H7 (cell line): Measurements from ENCODE around the gene NR2F1-AS1. TPM values are rescaled to one million over a fixed set of nuclear protein-coding genes. Genes with fewer than 3 reads are reported as not detected.

ENCODE experiments used
- DNase-seq: peaks from one replicate; pipeline ENCODE4 v3.0.0; 2012
- H3K27me3 ChIP-seq: 2 replicates; pipeline ENCODE4 v1.6.0; 2011; ENCODE audit warnings: mild to moderate bottlenecking, low read length; ENCODE audit not compliant: control insufficient read depth, insufficient read depth
- H3K36me3 ChIP-seq: replicated peaks from 2 replicates; pipeline ENCODE4 v1.5.1; 2011; ENCODE audit warnings: low read length; ENCODE audit not compliant: control insufficient read depth, insufficient read depth
- H3K4me3 ChIP-seq: 2 replicates; pipeline ENCODE4 v1.5.1; 2011; ENCODE audit warnings: low read depth, mild to moderate bottlenecking, control low read depth, low read length, moderate library complexity; ENCODE audit not compliant: insufficient read depth
- total RNA-seq: library from RNA; depleted of rRNA; stranded (reverse); fragments of >200 nt; shearing (Covaris generic); gene quantifications from 2 replicates; pipeline ENCODE4 v1.2.3, GENCODE V29; 2014; rRNA removed

NR2F1-AS1 gene
- total RNA-seq, 1 experiment from 2014 or later: 1.1 TPM

- Histone ChIP-seq H3K27me3 (no peaks in the 10 kb centered on the region), H3K36me3 (no peaks in the 10 kb centered on the region), H3K4me3 (no peak overlapping the region)
- DNase-seq: no peak
Measured at GRCh38 chr5:93381057-93381456, 200.0 kb downstream of the NR2F1-AS1 start.

- no peak for DNase-seq
- Histone ChIP-seq H3K27me3 (no peaks in the 10 kb centered on the region), H3K4me3 (no peak overlapping the region), H3K36me3 (no peaks in the 10 kb centered on the region)
Measured at GRCh38 chr5:93378073-93378472, 202.9 kb downstream of the NR2F1-AS1 start.

DNA sequence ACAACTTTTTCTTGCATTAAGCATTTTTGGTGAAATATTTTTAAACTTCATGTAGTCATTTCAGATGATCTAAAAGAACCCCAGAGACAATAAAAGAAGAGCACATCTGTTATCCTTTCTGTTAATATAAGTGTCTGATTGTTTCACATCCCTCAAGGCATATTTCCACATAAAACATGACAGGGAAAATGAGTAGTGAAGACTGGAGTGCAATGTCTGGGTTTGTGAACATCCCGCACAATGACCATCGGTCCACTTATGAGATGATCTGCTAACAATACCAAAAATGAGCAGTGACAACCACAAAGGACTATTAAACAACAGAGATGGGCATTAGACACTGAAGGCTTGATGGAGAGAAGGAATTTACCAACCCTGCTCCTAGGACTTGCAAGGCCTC lies 209.1 kb downstream of the NR2F1-AS1 start:
- Histone ChIP-seq H3K27me3 (no peaks in the 10 kb centered on the region), H3K36me3 (no peaks in the 10 kb centered on the region), H3K4me3 (no peak overlapping the region)
- no peak for DNase-seq

- DNase-seq: no peak
- Histone ChIP-seq H3K4me3 (no peak overlapping the region), H3K36me3 (no peaks in the 10 kb centered on the region), H3K27me3 (no peaks in the 10 kb centered on the region)
Measured at GRCh38 chr5:93364378-93364777, 216.6 kb downstream of the NR2F1-AS1 start.

- H3K4me3 ChIP-seq: no peak overlapping the region
- H3K27me3 ChIP-seq: no peaks in the 10 kb centered on the region
- DNase-seq: no peak
- H3K36me3 ChIP-seq: no peaks in the 10 kb centered on the region
Measured at GRCh38 chr5:93360436-93361088, 220.5 kb downstream of the NR2F1-AS1 start.

- Histone ChIP-seq H3K36me3 (no peaks in the 10 kb centered on the region), H3K4me3 (no peak overlapping the region), H3K27me3 (no peaks in the 10 kb centered on the region)
- no peak for DNase-seq
Measured at GRCh38 chr5:93359960-93360305, 221.1 kb downstream of the NR2F1-AS1 start.

Other genes starting within 250 kb of the NR2F1-AS1 start
- not detected in 2 replicates for gene NR2F1, start 2.0 kb upstream of the NR2F1-AS1 start, total RNA-seq
- gene POU5F2, start 160.4 kb upstream of the NR2F1-AS1 start, total RNA-seq: 0.03 and 0.22 TPM in 2 replicates